HG03558 (cell line): ENCODE measurements around the gene DUSP10.

Source experiments
- ATAC-seq: cut with Tn5 transposase; IDR thresholded peaks from one replicate; pipeline ENCODE4 v1.9.1; 2021; ENCODE audit warnings: moderate number of reproducible peaks; ENCODE audit not compliant: unreplicated experiment; ENCODE audit errors: extremely low read depth

Gene DUSP10

GRCh38 chr1:221698579-221699349, 43.1 kb downstream of the DUSP10 start:
- no peak for ATAC-seq

DNA sequence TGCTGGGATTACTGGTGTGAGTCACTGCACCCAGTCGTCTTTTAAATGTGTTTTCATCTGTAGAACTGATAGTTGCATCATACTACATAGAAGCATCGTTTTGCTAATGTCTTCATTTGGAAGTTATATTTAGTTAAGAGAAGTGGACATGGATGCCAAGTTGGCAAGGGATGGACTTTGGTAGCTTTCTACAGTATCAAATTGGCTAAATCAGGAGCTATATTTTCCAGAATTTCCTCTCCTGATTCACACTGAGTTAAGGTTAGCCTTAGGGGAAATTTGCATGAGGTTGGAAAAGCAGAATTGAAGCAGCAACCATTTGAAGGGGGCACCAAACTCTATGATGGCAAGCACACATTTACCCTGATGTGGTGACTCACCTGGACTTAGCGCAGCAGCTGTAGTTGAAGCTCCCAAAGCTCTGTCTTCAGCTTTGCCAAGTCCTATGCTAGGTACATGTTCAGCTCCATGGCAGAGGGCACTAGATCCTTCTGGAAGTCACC, 43.9 kb downstream of the DUSP10 start:
- ATAC-seq, result no peak

- no peak for ATAC-seq
Measured at GRCh38 chr1:221696718-221697461, 45.0 kb downstream of the DUSP10 start.

GRCh38 chr1:221696027-221696426, 45.9 kb downstream of the DUSP10 start:
- no peak for ATAC-seq

- ATAC-seq, result no peak
Measured at GRCh38 chr1:221695301-221695700, 46.6 kb downstream of the DUSP10 start.

DNA sequence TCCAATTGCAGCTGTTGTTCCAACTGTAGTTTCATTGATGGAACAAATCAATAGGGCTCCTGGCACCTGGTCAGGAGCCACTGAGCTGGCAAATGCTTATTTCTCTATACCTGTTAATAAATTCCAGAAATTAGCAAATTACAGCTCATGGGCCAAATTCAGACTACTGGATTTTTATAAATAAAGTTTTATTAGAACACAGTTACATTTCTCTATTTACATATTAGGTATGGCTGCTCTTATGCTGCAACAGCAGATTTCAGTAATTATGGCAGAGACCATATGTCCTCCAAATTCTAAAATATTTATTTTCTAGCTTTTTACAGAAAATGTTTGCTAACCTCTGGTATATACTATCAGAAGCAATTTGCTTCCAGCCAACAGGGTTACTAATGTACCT, 47.8 kb downstream of the DUSP10 start:
- ATAC-seq, result no peak

- no peak for ATAC-seq
Measured at GRCh38 chr1:221693087-221693486, 48.8 kb downstream of the DUSP10 start.

DNA sequence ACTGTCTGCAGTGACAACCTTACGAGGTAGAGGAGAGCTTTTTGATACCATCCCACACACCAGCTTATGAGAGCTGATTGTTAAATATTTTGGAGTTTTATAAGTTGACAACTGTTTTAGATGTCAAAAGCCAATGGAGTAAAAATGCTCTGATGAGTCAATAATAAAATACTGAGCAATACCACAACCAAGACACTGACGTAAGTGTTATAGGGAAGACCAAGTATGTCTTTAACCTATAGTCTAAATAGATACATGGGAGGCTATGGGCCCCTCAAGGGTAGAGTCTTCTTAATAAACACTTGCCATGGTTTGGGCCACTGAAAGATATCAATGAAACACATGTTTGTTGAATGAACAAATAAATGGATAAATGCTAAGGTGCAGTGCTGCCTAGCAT, 49.2 kb downstream of the DUSP10 start:
- ATAC-seq, result no peak

- no peak for ATAC-seq
Measured at GRCh38 chr1:221691261-221691660, 50.6 kb downstream of the DUSP10 start.

DNA sequence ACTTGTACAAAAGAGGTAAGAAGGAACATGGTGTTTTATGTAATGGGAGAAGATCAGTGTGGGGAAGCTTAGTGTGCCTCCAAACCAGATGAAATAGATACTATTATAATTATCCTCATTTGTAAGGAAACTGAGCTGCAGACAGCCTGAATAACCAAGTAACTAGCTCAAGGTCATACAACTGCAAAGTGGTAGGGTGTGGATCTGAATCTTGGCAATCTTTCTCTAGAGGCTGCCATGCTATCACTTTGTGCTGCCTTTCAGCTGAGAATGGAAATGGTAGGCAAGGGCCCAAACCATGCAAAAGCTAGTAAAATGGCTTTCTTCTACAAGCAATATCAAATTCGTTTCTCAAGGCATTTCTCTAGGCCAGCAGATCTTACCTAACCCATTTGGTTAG, 51.0 kb downstream of the DUSP10 start:
- ATAC-seq, result no peak

DNA sequence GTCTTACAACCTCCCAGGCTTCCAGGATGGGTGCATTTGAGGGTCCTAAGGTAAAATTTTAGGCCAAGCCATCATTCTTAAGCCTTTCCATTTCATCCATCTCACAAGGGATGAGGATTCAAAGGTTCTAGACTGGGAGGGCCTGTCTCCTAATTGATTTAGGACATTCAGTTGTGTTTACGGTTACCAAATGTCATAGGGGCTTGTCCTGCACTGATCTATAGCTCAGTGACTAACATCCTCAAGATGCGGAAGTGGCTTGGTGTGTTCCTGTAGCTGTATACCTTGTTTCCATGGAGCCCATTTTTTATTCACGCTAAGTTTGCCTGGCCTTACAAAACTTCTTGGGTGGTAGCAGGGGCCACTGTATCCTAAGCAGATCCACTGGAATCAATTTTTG, 52.8 kb downstream of the DUSP10 start:
- ATAC-seq, result no peak

DNA sequence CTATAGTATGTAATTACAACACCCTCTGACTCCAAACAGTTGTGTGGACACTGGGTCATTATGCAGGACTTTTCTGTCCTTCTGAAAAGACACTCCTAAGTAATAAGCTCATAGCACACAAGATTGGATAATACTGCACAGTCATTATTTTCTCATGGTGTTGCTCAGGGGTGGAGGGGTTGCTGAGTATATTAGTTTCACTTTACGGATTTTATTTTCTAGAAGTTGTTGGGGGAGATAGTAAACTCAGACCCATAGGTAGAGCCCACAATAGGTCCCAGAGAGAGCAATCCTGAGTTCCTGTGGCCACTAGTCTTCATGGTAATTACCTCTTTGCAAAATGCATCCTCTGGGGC, 53.4 kb downstream of the DUSP10 start:
- ATAC-seq, result no peak

DNA sequence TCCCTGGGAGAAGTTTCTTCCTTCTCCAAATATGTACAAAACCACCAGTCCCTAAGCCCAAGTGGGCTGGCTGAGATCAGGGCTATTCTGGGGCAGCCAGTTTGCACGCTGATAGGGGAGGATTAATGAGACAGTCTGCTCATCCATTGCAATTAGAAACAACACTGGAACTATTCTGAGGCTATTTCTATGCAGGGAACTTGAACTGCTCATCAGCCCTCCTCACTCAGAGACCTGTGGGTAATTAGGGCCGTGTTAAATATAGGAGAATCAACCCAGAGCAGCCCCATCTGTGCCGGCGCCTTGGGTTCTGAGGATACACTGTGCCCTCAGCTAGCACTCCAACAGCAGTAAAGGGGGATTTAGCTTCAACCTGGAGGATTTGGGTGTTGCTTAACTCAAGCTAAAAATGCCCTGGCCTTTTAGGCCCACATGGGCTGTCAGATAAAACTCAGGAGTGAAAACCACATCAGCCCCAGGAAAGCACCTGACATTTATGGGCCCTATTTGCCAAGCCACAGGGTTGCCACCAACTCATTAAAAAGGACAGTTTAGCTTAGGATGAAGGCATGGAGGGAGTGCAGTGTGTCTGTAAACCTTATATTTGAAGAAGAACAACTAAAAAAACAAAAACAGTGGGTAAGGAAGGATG, 53.9 kb downstream of the DUSP10 start:
- no peak for ATAC-seq

DNA sequence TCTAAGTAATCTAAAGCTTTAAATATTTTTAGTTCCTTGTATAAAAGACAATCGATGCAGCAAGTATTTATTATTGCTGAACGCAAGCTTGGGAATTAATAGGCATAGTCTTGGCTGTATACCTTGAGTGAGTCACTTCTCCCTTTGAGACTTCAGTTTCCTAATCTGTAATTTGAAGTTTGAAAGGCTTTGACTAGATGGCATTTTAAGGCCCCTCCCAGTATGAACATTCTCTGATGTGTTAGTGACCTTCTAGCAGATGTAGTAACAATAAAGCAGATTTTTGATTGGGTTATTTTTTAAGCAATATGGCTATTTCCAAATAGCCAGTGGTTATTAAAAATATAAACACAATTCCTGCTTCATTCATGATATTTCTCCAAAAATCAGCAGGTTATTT, 58.2 kb downstream of the DUSP10 start:
- ATAC-seq, result no peak

DNA sequence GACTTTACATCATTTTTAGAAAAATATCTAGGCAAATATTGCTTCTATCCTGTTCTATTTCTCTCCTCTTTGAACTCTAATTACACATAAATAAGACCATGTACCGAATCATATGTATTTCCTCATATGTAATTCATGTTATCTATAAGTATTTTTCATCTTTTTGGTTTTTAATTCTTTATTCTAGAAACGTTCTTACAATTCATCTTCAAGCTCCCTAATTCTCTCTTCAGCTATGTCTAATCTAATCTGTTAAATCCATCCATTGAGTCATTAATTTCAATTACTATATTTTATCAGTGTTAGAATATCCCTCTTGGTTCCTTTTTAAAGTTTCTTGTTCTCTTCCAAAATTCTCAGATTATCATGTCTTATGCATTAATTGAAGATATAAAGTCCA, 61.8 kb downstream of the DUSP10 start:
- ATAC-seq, result no peak

DNA sequence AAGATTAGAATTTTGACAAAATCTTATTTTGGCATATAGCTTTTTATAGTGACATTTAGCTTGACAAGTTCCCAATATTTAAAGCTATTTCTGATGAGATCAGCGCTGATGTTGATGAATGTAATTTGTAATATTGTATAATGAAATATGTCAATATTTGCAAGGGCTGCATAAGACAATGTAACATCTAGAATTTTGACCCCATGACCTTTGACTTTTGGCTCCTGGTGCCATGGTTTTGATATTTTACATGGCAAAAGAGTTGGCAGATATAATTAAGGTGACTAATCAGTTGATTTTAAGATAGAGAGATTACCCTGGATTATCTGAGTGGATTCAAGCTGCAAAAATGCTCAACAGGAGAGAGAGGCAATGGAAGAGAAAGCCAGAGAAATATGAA, 63.9 kb downstream of the DUSP10 start:
- no peak for ATAC-seq

DNA sequence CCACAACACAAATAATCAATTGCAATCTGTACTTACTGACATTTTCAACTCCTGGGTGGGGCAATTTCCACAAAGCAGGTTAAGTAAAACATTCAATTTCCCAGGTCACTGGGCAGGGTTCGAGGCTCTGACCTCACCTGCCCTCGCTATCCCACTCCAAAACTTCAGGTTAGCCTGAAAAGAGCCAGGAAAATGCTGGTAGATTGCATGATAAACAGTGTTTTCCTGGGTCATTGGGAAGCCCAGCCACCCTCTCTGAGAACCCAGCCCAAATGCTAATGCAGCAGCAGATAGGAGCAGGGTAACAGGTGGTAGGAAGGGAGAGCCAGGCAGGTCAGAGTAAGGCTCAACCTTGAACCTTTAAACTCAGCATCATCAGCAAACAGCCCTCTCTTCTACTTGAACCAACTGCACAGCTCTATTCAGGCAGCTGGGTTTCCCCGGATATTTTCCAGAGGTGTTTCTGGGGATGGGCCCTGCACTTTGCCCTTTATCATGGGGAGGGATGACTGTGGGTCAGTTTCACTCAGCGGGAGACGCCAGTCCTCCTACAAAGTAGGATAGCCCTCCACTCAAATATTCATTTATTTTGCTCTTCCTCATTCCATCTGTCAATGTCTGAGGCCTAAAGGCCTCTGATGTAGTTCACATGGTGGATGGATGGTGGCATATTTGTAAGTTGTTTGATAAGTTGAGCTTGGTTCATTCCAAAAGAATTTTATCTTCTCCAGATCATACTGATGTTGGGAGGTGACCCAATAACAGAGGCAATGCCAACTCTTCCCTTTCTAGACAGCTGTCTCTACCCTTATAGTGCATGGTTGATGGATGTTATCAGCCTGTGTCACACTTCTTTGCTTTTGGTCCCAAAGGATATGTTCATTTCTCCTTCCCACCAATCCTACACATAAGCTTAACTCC, 65.7 kb downstream of the DUSP10 start:
- ATAC-seq, result no peak

- ATAC-seq, result no peak
Measured at GRCh38 chr1:221672965-221673364, 68.9 kb downstream of the DUSP10 start.

DNA sequence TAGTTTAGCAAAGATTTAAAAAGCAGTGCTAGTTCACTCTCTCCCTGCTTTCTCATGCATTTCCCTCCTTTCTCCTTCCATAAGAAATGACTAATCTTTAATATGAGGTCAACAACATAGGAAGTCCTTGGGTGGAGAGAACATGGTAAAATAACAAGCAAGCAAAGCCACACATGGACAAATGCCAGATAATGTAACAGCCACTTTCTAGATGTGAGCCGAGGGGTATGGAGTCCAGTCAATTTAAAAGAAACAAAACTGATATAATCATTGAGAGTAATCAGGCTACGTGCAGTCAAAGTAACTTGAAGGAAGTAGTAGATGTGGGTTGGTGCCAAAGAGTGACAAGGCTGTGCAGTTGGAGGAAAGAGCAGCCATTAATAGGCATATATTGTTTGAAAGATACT, 69.6 kb downstream of the DUSP10 start:
- ATAC-seq, result no peak

DNA sequence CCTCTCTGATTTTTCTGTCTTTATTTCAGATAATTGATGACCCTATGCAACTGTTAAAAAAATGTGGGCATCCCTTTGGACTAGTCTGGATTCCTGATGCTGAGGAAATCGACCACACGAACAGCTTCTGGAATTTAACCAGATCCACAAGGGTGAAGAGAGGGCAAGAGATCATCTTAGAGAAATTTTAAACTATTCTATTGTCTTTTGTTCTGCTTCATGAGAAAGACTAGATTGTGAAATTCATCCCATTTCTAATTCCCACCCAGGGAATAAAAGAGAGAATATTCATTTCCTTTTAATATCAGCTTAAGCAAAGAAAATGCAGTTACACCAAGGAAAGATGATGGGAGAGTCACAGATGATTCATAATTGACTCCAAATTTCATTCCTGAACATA, 71.8 kb downstream of the DUSP10 start:
- no peak for ATAC-seq
